Stimulated activated CD4-positive, alpha-beta T cell treated with anti-CD3 and anti-CD28 coated beads, Interleukin-1b, Interleukin-23, amount 100 ng/mL, for 24 hours (primary cell): ENCODE results near the gene DUXB.

ENCODE experiments used
- DNase-seq, 4 experiments: peaks; one replicate each; pipeline ENCODE4 v3.0.0-alpha.2; 2020; ENCODE audit warnings: low read depth in 4 of 4, low spot score in 1 of 4

The DUXB gene, protein sequence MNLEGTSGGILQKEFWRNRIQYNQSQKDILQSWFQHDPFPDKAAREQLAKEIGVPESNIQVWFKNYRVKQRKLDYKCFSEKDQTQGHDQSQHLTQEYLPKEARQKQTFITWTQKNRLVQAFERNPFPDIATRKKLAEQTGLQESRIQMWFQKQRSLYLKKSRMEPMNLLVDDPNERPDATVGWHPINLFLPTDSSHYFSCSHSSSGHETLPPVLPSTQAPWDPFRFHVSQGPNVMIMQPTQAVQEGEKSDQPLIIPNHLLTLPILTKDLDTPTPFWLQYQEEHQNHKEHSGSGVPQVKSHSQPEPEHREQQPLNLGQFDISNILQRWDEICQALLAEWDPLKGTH

GRCh38 chr16:75701361-75701760 is at the start of gene DUXB:
Gene DUXB, minus strand, starts transcription at chr16:75701461. Its CDS starts 43 bp downstream, at chr16:75701418.
- DNase-seq, result no peak

DNA sequence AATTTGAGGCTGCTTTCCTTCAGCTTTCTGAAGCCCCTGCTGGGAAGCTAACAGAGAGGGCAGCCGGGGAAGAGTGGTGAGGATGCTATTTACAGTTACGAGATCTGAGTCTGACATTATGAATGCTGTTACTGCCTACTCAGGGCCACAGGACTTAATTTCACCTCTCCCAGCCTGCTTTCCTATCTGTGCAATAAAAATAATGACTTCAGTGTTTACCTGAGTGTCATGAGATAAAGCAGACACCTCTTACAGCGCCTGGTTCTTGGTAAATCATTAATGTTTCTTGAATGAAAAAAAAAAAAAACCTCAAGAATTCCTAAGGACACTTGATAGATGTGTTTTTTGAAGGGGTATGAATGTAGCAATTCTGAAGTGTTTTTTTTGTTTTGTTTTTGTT is 49.3 kb upstream of the DUXB start:
- DNase-seq, result no peak

DNA sequence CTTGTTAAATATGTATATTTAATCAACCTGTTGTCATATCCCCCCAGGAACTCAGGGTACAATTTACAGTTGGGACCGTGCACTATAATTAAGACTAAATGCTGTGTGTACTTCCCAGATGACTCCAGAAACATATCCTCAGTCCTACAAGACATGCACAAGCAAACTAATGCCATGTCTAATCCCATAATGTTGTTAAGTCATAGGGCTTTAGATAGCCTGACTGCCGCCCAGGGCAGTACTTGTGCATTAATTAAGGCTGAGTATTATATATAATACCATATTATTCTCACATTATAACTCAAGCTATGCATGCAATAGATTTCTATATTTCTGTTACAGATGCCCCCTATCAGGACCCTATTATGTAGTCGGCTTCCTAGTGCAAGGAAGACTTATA is 45.1 kb upstream of the DUXB start:
- no peak for DNase-seq

GRCh38 chr16:75745823-75746222 is 44.6 kb upstream of the DUXB start:
- DNase-seq, result no peak

DNA sequence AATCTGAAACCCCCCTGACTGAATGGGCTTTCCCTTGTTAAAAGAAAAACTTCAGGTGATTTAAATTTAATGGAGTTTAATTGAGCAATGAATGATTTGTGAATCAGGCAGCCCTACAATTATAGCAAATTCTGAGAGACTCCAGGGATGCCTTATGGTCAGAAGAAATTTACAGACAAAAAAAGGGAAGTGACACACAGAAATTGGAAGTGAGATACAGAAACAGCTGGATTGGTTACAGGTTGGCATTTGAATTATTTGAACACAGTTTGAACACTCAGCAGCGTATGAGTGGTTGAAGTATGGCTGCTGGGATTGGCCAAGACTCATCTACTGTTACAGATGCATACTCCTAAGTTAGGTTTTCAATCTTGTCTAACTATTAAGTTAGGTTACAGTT is 44.0 kb upstream of the DUXB start:
- no peak for DNase-seq

DNA sequence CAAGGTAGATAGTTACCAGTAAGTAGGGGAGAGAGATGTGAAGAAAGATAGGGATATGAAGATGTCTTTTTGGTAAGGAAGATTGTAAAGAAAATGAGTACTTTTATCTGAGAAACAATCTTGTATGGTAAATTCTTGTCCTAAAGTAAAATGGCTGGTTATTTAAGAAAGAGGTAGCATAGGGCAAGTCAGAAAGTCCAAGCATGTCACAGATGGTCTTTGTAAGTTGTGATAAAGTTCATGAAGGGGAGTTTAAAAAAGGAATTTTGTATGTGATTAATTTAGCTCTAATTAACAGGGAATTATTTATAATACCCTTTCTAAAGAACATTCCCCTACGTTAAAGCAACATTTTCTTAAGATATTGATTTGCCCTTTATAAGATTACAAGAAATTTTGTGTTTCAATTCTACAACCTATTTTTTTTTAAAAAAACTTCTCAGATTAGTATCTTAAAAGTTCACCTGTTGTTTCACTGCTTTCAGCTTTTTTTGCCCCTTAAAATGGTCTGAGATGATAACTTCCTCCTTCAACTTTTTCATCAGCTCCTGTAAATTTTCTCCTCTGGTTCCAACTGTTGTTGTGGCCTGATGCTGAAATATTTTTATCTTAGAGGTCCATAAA is 41.3 kb upstream of the DUXB start:
- no peak for DNase-seq

GRCh38 chr16:75733305-75734211 is 32.3 kb upstream of the DUXB start:
- no peak for DNase-seq

DNA sequence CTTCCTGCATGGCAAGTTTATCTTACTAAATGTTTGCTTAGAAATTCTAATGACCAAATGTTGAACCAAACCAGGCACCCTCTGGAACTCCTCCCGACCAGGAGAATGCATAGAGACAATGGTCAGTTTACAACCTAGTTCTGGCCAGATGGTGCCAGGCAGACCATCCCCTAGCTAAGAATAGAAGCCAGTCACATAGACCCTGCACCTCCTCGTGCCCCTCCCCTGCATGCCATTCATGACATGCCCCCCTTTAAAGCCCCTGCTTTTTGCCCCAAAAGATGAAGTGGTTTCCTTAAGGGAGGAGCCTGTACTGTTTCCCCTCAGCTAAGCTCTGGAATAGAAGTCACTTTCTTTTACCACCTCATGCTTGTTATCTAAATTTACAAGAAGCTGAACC is 31.6 kb upstream of the DUXB start:
- DNase-seq, result no peak

DNA sequence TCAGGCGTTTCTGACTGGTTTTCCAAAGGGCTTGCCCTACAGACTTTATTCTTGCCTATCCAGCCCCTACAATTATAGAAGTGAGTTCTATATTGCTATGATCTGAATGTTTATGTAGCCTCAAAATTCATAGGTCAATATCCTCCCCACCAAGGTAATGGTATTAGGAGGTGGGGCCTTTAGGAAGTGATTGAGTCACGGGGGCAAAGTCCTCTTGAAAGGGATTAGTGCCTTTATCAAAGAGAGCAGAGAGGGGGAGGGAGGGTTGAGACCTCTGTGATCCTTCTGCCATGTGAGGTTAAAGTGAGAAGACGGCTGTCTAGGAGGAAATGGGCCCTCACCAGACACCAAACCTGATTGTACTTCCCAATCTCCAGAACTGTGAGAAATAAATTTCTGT is 26.0 kb upstream of the DUXB start:
- DNase-seq, result no peak

DNA sequence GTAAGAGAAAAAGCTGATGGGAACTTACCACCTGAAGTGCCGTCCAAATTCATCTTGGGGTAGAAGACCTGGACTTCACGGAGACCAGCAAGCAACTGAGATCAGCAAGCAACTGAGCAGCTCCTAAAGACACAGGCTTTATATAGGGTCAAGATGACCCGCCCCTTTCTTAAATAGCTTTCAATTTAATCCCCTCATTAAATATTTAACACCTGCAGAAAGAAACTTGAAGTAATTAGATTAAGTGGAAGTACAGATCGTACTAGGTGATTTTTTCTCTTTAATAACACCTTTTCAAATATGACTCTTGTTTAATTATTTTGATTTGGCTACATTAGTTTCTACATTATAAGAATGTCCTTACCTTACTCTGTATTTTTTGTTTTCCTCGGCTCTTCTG is 25.1 kb upstream of the DUXB start, which contains the start of gene CPHXL:
Gene CPHXL, minus strand, starts transcription at position 101 of the 400 bp plus-strand sequence. Its CDS starts 48 bp downstream, at position 53.
- DNase-seq, result no peak

DNA sequence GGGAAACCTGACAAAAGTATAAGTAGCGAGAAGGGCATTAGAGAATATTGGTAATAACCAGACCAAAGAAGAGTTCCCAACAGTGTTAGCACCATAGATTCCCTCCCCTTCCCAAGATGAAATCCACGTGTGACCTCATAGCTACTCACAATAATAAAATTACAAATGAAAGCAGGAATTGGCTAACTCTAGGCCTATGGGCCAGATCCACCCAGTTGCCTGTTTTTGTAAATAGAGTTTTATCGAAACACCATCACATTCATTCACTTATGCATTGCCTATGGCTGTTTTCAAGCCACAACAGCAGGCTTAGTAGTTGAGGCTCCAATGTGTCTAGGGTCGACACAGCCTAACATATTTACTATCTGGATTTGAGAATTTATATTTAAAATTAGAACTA is 17.2 kb upstream of the DUXB start:
- no peak for DNase-seq

GRCh38 chr16:75714661-75715060 is 13.4 kb upstream of the DUXB start:
- DNase-seq, result no peak

DNA sequence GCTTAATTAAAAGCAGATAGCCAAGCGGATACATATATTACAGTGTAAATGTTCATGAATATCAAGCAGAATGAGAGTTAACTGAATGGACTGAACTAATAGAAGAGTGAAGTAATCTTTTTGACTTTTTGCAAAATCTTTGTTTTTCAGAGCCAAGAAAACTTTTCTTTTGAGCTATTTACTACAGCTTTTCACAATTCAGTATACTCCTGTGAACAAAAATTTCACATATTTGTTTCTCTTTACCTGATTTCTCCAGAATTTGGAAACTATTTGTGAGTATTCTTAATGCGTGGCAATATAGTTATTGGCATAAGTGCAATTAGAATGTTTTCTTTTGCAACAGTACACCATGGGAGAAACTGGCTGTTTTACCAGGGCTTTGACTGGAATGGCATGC is 9.1 kb upstream of the DUXB start:
- DNase-seq, result no peak

DNA sequence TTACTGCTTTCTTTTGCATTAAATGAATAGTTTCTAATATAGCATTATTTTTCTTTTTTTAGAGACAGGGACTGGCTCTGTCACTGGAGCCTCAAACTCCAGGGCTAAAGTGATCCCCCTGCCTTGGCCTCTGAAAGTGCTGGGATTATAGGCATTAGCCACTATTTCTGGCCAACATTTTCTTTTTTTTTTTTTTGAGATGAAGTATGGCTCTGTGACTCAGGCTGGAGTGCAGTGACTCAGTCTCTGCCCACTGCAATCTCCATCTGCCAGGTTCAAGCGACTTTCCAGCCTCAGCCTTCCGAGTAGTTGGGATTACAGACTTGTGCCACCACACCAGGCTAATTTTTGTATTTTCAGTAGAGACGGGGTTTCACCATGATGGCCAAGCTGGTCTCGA is 2.0 kb upstream of the DUXB start:
- no peak for DNase-seq

DNA sequence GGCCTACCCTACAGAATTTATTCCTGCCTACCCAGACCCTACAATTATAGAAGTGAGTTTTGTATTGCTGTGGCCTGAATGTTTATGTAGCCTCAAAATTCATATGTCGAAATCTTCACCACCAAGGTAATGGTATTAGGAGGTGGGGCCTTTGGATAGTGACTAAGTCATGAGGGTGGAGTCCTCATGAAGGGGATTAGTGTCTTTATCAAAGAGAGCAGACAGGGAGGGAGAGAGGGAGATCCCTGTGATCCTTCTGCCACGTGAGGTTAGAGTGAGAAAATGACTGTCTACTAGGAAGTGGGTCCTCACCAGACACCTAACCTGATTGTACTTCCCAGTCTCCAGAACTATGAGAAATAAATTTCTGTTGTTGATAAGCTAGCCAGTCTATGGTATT is 981 bp upstream of the DUXB start:
- DNase-seq, result no peak

GRCh38 chr16:75697571-75697970 is 3.7 kb downstream of the DUXB start:
- DNase-seq, result no peak

- no peak for DNase-seq
These were observed 5.6 kb downstream of the DUXB start for GRCh38 chr16:75695708-75696107.

- DNase-seq, result no peak
These were observed 13.9 kb downstream of the DUXB start for GRCh38 chr16:75687361-75687760.

GRCh38 chr16:75682308-75682707 is 19.0 kb downstream of the DUXB start:
- no peak for DNase-seq

- DNase-seq, result no peak
These were observed 21.9 kb downstream of the DUXB start for GRCh38 chr16:75679366-75679765.

DNA sequence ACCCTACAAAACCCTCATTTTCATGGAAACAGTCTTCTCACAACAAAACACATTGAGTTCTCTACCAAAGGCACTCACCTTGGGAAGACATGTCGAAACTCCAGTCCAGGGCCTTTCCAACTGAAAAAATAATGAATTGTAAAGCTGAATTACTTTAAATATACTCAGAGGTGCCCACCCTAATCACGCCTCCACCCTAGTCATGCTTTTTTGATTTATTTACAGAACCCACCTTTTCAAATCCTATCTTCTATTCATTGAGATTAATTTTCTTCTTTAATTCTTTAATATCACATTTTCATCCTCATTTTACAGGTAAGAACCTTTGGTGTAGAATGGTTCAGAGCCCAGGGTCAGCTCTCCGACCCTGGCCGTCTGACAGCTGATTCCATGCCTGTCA is 24.4 kb downstream of the DUXB start, which contains the start of gene CPHXL2:
Gene CPHXL2, minus strand, starts transcription at position 101 of the 400 bp plus-strand sequence. Its CDS starts 10 bp downstream, at position 91.
- DNase-seq, result no peak

DNA sequence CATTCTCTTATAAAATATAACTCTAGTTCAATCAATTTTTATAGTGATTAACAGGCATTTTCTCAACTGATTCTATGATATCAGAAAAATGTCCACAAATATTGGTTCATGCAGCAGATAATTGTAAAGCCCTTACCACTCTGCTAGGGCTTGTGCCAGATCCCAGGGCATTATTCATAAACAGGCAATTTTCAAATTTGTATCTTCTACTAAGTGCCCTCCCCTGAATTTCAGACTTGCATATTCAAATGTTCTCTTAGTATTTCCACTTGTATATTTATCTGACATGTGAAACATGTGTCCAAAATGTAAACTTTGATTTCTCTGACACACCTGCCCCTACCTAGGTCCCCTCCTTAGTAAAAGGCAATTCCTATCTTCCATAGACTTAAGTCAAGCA is 33.8 kb downstream of the DUXB start:
- no peak for DNase-seq
